GM18498 (cell line): ENCODE data around the gene PDE4B.

Experiments
- ATAC-seq: cut with Tn5 transposase; IDR thresholded peaks from one replicate; pipeline ENCODE4 v1.9.1; 2021; ENCODE audit warnings: mild to moderate bottlenecking, moderate library complexity; ENCODE audit not compliant: unreplicated experiment

Gene PDE4B

GRCh38 chr1:65880611-65881010 is 87.9 kb downstream of the PDE4B start:
- no peak for ATAC-seq

- ATAC-seq: no peak
These were observed 88.4 kb downstream of the PDE4B start for GRCh38 chr1:65881067-65881594.

- ATAC-seq: no peak
These were observed 89.4 kb downstream of the PDE4B start for GRCh38 chr1:65882076-65882475.

GRCh38 chr1:65889441-65889840 is 96.7 kb downstream of the PDE4B start:
- no peak for ATAC-seq

- ATAC-seq: no peak
These were observed 97.6 kb downstream of the PDE4B start for GRCh38 chr1:65890201-65890843.

- ATAC-seq: peak; percentile 89
These were observed 102.3 kb downstream of the PDE4B start for GRCh38 chr1:65894738-65895605.

GRCh38 chr1:65896721-65897120 is 104.0 kb downstream of the PDE4B start:
- ATAC-seq: no peak

GRCh38 chr1:65897485-65897884 is 104.8 kb downstream of the PDE4B start:
- no peak for ATAC-seq

- no peak for ATAC-seq
These were observed 112.0 kb downstream of the PDE4B start for GRCh38 chr1:65904681-65905083.

- ATAC-seq: no peak
These were observed 117.7 kb downstream of the PDE4B start for GRCh38 chr1:65910432-65910831.

- ATAC-seq: no peak
These were observed 119.0 kb downstream of the PDE4B start for GRCh38 chr1:65911679-65912078.

- ATAC-seq: no peak
These were observed 125.9 kb downstream of the PDE4B start for GRCh38 chr1:65918564-65918963.

- no peak for ATAC-seq
These were observed 128.8 kb downstream of the PDE4B start for GRCh38 chr1:65921446-65921845.

- no peak for ATAC-seq
These were observed 131.8 kb downstream of the PDE4B start for GRCh38 chr1:65924471-65924870.

GRCh38 chr1:65938506-65938905 is 145.8 kb downstream of the PDE4B start:
- ATAC-seq: no peak

- no peak for ATAC-seq
These were observed 146.5 kb downstream of the PDE4B start for GRCh38 chr1:65939191-65939590.

- ATAC-seq: no peak
These were observed 146.9 kb downstream of the PDE4B start for GRCh38 chr1:65939636-65940035.

GRCh38 chr1:65940126-65940525 is 147.4 kb downstream of the PDE4B start:
- ATAC-seq: no peak

- peak; percentile 51 for ATAC-seq
These were observed 149.8 kb downstream of the PDE4B start for GRCh38 chr1:65942476-65942875.

- no peak for ATAC-seq
These were observed 153.7 kb downstream of the PDE4B start for GRCh38 chr1:65946376-65946775.

- ATAC-seq: no peak
These were observed 154.3 kb downstream of the PDE4B start for GRCh38 chr1:65946960-65947359.

GRCh38 chr1:65948609-65949229 is 156.0 kb downstream of the PDE4B start:
- ATAC-seq: no peak
